Measurements from ENCODE around the gene RMND5B.
"Not testable (repeated sequence)": the region's sequence is repeated elsewhere in the genome, so short reads cannot be mapped to it uniquely, and the experiment has no call there.

The RMND5B gene

GRCh38 chr5:178114325-178115135 lies 16.3 kb upstream of the RMND5B start:
- peak; percentile 41 for DNase-seq

GRCh38 chr5:178115136-178115813 lies 15.5 kb upstream of the RMND5B start:
- DNase-seq = no peak

GRCh38 chr5:178115814-178116142 lies 15.0 kb upstream of the RMND5B start:
- no peak for DNase-seq

- DNase-seq = peak; percentile 45
Observed at GRCh38 chr5:178116143-178116885, 14.5 kb upstream of the RMND5B start.

- no peak for DNase-seq
Observed at GRCh38 chr5:178117923-178118701, 12.7 kb upstream of the RMND5B start.

GRCh38 chr5:178119915-178120606 lies 10.8 kb upstream of the RMND5B start:
- no peak for DNase-seq

GRCh38 chr5:178120607-178121357 lies 10.0 kb upstream of the RMND5B start:
- peak; percentile 81 for DNase-seq

- no peak for DNase-seq
Observed at GRCh38 chr5:178121391-178122276, 9.2 kb upstream of the RMND5B start.

GRCh38 chr5:178122346-178122745 lies 8.5 kb upstream of the RMND5B start:
- DNase-seq = no peak

GRCh38 chr5:178123094-178123965 lies 7.5 kb upstream of the RMND5B start:
- DNase-seq = no peak

GRCh38 chr5:178123966-178124925 lies 6.6 kb upstream of the RMND5B start:
- no peak for DNase-seq

- no peak for DNase-seq
Observed at GRCh38 chr5:178125253-178125906, 5.4 kb upstream of the RMND5B start.

- DNase-seq = no peak
Observed at GRCh38 chr5:178126556-178126955, 4.3 kb upstream of the RMND5B start.

GRCh38 chr5:178127300-178128009 lies 3.4 kb upstream of the RMND5B start:
- not testable (repeated sequence) for DNase-seq

- DNase-seq = no peak
Observed at GRCh38 chr5:178129296-178129695, 1.5 kb upstream of the RMND5B start.

GRCh38 chr5:178130234-178130575 lies 609 bp upstream of the RMND5B start:
- DNase-seq = not testable (repeated sequence)

GRCh38 chr5:178131446-178131996 lies 707 bp downstream of the RMND5B start:
- DNase-seq = no peak

Data from activated naive CD4-positive, alpha-beta T cell treated with anti-CD3 and anti-CD28 coated beads, Interleukin-2, amount 50 U/mL, for 16 hours (primary cell).